GM12873 (cell line): ENCODE measurements around the gene C7orf57.

ENCODE experiments used
- TF ChIP-seq, protein P1 (sequence below): IDR thresholded peaks from 2 replicates; pipeline ENCODE4 v1.5.1; 2012; ENCODE audit warnings: low read depth, mild to moderate bottlenecking, moderate library complexity, low read length, control low read depth; ENCODE audit not compliant: insufficient read depth; ENCODE audit errors: missing control alignments

Gene C7orf57

DNA sequence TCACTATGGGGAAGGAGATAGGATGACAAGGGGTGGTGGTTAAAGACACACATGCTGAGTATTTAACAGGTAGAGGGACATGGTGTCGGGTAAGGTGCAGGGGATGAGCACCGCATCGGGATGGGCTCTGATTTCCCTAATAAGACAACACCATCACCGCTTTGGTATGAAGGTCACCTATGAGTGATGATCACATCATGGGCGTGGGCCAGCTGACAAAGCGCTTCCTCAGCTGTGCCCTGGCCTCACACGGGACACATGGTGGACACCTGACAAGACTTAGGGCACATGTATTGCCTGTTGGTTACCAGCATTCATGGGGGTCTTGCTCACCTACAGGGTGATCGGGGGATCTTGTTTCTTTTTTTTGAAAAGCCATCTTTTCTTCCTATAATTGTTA, 12.8 kb downstream of the C7orf57 start:
- TF ChIP-seq, protein P1, sequence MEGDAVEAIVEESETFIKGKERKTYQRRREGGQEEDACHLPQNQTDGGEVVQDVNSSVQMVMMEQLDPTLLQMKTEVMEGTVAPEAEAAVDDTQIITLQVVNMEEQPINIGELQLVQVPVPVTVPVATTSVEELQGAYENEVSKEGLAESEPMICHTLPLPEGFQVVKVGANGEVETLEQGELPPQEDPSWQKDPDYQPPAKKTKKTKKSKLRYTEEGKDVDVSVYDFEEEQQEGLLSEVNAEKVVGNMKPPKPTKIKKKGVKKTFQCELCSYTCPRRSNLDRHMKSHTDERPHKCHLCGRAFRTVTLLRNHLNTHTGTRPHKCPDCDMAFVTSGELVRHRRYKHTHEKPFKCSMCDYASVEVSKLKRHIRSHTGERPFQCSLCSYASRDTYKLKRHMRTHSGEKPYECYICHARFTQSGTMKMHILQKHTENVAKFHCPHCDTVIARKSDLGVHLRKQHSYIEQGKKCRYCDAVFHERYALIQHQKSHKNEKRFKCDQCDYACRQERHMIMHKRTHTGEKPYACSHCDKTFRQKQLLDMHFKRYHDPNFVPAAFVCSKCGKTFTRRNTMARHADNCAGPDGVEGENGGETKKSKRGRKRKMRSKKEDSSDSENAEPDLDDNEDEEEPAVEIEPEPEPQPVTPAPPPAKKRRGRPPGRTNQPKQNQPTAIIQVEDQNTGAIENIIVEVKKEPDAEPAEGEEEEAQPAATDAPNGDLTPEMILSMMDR = no peak

DNA sequence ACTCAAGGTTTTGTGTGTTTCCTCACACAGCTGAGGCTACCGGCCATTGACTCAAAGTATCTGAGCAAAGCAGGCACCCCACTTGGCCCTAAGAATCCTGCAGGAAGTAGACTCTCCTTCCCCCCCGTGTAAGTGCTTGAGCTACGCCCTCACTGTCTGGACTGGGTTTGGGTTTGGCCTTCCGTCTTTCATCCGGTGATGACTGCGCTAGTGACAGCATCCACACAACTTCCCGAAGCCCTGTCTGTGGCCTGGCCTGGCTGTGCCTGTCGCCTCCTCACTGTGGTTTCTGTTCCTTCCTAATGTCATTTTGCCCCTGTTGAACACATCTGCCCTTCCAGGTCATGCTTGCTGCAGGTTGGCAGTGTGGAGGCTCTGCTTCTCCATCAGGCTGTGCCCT, 14.5 kb downstream of the C7orf57 start:
- TF ChIP-seq, protein P1 = no peak

DNA sequence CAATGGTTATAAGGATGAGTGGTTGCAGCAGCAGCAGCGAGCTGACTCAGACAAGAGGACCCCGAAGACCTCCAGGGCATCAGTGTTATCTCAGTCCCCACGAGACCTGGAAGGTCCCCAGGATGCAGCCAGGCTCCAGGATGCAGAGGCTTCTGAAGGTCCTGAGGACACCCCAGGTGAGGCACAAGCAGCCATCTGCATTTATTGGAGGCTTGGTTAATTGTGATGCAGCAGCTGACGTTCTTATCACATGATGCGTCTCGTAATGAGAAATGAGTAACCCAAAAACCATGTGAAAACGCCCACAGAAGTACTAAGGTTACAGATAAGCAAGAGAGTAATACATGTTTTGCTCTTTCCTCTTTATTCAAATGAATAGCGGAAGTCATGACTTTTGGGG, 17.4 kb downstream of the C7orf57 start:
- TF ChIP-seq, protein P1 = no peak

DNA sequence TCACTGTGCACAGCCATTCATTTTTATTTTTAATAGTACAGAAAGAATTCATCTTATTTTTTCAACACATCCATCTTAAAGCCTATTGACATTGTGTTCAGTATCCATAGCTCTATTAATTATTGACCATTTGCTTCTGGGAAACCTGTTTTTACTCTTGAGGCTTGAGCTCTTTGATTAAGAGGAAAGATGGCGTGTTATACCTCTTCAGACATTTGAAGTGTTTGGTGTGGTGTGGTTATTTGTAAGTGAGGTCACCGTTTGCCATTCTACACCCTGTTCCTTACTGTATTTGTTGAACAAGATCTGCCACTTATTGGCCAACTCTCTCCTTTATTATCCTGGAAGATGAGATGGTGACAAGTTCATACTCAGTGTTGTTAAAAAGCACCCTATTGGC, 18.4 kb downstream of the C7orf57 start:
- TF ChIP-seq, protein P1 = no peak

DNA sequence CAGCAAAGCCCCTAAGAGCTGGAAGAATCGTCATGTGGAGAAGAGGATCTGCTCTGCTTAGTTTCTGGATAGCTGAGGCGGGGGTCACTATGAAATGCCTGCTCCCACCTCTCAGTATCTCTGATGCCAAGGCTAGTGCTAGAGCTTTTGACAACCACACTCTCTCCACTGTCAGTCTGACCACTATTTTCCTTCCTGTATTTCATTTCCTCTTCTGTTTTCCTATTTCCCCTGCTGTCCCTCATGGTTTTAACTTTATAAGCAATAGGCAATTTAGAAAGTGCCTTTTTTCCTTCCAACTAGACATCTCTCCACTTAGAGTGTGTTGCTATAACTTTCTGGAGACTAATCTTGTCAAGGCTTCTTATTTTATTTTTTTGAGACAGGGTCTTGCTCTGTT, 23.6 kb downstream of the C7orf57 start:
- TF ChIP-seq, protein P1 = no peak

DNA sequence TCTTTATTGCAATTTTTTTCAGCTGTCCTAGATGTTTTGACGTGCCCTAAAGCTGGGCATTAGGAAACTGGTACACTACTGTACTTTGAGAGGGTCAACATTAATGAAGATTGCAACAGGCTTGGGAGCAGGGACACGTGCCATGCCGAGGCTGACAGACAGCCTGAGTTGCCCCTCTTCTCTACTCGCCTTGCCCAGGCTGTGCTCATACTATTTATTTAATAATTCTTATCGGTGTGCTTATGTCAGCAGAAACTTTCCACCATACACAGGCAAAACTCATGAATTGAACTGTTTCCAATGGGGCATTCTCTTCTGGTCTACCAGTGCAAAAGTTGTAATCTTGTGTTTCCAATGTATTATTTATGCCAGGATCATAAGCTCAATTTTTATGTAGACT, 24.4 kb downstream of the C7orf57 start:
- TF ChIP-seq, protein P1 = no peak

DNA sequence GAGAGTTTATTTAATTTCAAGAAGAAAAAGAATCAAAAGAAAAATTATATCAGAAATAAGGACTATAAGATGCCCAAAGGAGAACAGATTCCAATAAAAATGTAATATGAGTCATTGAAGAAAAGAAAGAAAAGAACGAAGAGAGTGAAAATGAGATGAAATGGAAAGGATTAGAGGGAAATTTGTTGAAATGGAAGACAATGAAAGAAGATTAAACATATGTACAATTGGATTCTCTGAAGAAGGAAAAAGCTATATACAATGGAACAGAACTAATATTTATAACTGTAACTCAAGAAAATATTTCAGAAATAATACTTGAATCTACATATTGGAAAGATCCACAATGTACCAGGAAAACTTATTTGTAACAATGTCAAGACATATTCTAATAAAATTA, 28.6 kb downstream of the C7orf57 start:
- TF ChIP-seq, protein P1 = no peak
